ENCODE results near the gene CDK10.

GRCh38 chr16:89639385-89639784, 47.1 kb upstream of the CDK10 start:
- TF ChIP-seq L3MBTL2 (conservative IDR thresholded peaks at IDR 0.05) (no peak), ARNT (IDR thresholded peaks at IDR 0.05) (no peak), FOXM1 (IDR thresholded peaks at IDR 0.05; ENCODE audit: borderline replicate concordance) (no peak), FOXK2 (IDR thresholded peaks at IDR 0.05) (no peak), SP1 (IDR thresholded peaks at IDR 0.05) (no peak), BHLHE40 (IDR thresholded peaks at IDR 0.05; ENCODE audit: borderline replicate concordance) (no peak), PKNOX1 (IDR thresholded peaks at IDR 0.05) (no peak), FOXA1 (IDR thresholded peaks at IDR 0.05) (no peak), HDGF (IDR thresholded peaks at IDR 0.05; ENCODE audit: borderline replicate concordance) (no peak), ELF4 (IDR thresholded peaks at IDR 0.05) (no peak), TARDBP (IDR thresholded peaks at IDR 0.05) (no peak), NFRKB (IDR thresholded peaks at IDR 0.05) (no peak), SUZ12 (IDR thresholded peaks at IDR 0.05) (no peak)

All from HEK293T (cell line).